Measurements from ENCODE around the gene USE1. TPM values are rescaled to one million over a fixed set of nuclear protein-coding genes. Genes with fewer than 3 reads are reported as not detected.

USE1 gene
- total and polyA plus RNA-seq, 9 of the 15 experiments (the other 6 are each of a cell fraction or from before 2014, with no cell fraction given) = 17.3 to 52.4 (median 34.0) TPM

DNA sequence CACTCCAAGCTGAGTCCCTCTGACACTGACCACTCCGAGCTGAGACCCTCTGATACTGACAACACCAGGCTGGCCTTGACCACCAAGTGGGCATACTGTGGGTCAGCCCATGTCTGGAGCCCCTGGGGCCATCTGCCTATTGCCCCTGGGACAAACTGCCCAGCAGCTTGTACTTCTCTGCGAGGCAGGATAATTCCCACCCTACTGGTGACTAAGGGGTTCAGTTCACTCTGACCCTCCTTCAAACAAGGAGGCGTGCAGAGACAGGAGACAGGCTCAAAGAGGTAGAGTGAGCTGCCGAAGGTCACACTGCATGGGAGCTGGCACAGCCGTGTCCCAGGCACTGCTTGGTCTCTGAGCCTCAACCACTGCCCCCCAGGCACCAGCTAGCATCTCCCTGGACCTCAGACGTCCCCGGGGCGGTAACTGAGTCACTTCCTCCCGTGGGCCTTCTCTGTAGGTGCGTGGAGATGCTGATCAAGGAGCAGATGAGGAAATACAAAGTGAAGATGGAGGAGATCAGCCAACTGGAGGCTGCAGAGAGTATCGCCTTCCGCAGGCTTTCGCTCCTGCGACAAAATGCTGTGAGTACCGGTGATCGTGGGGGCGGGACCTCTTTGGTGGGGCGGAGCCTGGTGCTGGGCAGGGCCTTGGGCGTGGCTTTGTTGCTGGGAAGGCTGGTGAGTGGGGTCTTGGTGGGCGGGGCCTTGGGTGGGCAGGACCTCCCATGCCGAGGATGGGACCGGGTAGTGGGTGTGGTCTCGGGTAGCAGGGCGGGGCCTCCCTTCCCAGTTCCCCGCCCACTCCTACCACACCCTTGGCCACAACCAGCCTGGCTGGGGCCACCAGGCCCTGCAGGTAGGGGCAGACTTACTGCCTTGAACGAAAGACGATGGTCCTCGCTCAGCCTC, 5.8 kb upstream of the USE1 start (continued):
- TF ChIP-seq, protein P1, sequence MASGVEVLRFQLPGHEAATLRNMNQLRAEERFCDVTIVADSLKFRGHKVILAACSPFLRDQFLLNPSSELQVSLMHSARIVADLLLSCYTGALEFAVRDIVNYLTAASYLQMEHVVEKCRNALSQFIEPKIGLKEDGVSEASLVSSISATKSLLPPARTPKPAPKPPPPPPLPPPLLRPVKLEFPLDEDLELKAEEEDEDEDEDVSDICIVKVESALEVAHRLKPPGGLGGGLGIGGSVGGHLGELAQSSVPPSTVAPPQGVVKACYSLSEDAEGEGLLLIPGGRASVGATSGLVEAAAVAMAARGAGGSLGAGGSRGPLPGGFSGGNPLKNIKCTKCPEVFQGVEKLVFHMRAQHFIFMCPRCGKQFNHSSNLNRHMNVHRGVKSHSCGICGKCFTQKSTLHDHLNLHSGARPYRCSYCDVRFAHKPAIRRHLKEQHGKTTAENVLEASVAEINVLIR (CRISPR knock-in tag; IDR thresholded peaks at IDR 0.05) = no peak
- TF ChIP-seq EGR1 (conservative IDR thresholded peaks at IDR 0.05) (peak; percentile 50), GABPB1 (CRISPR knock-in tag; IDR thresholded peaks at IDR 0.05) (0 out of 2 replicates have a peak, but pooled peaks have one; percentile 34), MXI1 (IDR thresholded peaks at IDR 0.05; ENCODE audit: low read depth, low read length) (peak; percentile 34; the same call in 1 of the 2 replicates), ZNF232 (CRISPR knock-in tag; IDR thresholded peaks at IDR 0.05) (no peak), NFRKB (IDR thresholded peaks at IDR 0.05; ENCODE audit: low read depth) (no peak), MAFK (IDR thresholded peaks at IDR 0.05; ENCODE audit: low read length) (no peak), ZNF408 (CRISPR knock-in tag; IDR thresholded peaks at IDR 0.05; ENCODE audit: low read depth) (no peak), NRF1 (conservative IDR thresholded peaks at IDR 0.05 in 1 of 2, IDR thresholded peaks at IDR 0.05 in 1 of 2) (peak; percentile 68 to 74)
- TF ChIP-seq, protein P2, sequence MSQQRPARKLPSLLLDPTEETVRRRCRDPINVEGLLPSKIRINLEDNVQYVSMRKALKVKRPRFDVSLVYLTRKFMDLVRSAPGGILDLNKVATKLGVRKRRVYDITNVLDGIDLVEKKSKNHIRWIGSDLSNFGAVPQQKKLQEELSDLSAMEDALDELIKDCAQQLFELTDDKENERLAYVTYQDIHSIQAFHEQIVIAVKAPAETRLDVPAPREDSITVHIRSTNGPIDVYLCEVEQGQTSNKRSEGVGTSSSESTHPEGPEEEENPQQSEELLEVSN (IDR thresholded peaks at IDR 0.05; ENCODE audit: borderline replicate concordance in 1 of 2, extremely low read depth in 1 of 2, insufficient read depth in 1 of 2, insufficient read length in 1 of 2, low read depth in 1 of 2, low read length in 1 of 2, poor library complexity in 1 of 2, severe bottlenecking in 1 of 2) = peak in 1 of 2 experiments; percentile 24
- TF ChIP-seq, protein P3, sequence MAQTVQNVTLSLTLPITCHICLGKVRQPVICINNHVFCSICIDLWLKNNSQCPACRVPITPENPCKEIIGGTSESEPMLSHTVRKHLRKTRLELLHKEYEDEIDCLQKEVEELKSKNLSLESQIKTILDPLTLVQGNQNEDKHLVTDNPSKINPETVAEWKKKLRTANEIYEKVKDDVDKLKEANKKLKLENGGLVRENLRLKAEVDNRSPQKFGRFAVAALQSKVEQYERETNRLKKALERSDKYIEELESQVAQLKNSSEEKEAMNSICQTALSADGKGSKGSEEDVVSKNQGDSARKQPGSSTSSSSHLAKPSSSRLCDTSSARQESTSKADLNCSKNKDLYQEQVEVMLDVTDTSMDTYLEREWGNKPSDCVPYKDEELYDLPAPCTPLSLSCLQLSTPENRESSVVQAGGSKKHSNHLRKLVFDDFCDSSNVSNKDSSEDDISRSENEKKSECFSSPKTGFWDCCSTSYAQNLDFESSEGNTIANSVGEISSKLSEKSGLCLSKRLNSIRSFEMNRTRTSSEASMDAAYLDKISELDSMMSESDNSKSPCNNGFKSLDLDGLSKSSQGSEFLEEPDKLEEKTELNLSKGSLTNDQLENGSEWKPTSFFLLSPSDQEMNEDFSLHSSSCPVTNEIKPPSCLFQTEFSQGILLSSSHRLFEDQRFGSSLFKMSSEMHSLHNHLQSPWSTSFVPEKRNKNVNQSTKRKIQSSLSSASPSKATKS (CRISPR knock-in tag; IDR thresholded peaks at IDR 0.05) = no peak
- TF ChIP-seq, protein P4, sequence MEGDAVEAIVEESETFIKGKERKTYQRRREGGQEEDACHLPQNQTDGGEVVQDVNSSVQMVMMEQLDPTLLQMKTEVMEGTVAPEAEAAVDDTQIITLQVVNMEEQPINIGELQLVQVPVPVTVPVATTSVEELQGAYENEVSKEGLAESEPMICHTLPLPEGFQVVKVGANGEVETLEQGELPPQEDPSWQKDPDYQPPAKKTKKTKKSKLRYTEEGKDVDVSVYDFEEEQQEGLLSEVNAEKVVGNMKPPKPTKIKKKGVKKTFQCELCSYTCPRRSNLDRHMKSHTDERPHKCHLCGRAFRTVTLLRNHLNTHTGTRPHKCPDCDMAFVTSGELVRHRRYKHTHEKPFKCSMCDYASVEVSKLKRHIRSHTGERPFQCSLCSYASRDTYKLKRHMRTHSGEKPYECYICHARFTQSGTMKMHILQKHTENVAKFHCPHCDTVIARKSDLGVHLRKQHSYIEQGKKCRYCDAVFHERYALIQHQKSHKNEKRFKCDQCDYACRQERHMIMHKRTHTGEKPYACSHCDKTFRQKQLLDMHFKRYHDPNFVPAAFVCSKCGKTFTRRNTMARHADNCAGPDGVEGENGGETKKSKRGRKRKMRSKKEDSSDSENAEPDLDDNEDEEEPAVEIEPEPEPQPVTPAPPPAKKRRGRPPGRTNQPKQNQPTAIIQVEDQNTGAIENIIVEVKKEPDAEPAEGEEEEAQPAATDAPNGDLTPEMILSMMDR (IDR thresholded peaks at IDR 0.05 in 2 of 3, conservative IDR thresholded peaks at IDR 0.05 in 1 of 3; ENCODE audit: insufficient read depth in 2 of 3, low read depth in 1 of 3, low read length in 3 of 3) = peak in 2 of 3 experiments; percentile 15 to 27; a peak in 2 of 6 replicates
- TF ChIP-seq, protein P5, sequence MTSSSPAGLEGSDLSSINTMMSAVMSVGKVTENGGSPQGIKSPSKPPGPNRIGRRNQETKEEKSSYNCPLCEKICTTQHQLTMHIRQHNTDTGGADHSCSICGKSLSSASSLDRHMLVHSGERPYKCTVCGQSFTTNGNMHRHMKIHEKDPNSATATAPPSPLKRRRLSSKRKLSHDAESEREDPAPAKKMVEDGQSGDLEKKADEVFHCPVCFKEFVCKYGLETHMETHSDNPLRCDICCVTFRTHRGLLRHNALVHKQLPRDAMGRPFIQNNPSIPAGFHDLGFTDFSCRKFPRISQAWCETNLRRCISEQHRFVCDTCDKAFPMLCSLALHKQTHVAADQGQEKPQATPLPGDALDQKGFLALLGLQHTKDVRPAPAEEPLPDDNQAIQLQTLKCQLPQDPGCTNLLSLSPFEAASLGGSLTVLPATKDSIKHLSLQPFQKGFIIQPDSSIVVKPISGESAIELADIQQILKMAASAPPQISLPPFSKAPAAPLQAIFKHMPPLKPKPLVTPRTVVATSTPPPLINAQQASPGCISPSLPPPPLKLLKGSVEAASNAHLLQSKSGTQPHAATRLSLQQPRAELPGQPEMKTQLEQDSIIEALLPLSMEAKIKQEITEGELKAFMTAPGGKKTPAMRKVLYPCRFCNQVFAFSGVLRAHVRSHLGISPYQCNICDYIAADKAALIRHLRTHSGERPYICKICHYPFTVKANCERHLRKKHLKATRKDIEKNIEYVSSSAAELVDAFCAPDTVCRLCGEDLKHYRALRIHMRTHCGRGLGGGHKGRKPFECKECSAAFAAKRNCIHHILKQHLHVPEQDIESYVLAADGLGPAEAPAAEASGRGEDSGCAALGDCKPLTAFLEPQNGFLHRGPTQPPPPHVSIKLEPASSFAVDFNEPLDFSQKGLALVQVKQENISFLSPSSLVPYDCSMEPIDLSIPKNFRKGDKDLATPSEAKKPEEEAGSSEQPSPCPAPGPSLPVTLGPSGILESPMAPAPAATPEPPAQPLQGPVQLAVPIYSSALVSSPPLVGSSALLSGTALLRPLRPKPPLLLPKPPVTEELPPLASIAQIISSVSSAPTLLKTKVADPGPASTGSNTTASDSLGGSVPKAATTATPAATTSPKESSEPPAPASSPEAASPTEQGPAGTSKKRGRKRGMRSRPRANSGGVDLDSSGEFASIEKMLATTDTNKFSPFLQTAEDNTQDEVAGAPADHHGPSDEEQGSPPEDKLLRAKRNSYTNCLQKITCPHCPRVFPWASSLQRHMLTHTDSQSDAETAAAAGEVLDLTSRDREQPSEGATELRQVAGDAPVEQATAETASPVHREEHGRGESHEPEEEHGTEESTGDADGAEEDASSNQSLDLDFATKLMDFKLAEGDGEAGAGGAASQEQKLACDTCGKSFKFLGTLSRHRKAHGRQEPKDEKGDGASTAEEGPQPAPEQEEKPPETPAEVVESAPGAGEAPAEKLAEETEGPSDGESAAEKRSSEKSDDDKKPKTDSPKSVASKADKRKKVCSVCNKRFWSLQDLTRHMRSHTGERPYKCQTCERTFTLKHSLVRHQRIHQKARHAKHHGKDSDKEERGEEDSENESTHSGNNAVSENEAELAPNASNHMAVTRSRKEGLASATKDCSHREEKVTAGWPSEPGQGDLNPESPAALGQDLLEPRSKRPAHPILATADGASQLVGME (CRISPR knock-in tag; IDR thresholded peaks at IDR 0.05) = no peak

All from K562 (cell line).